HEK293 (cell line): Measurements from ENCODE around the gene PIP4K2B.

Experiments
- CTCF ChIA-PET: fragments of 350-600 bp; formaldehyde crosslinking; extraction: SDS; loops from one replicate; lab custom pipeline; 2021; ENCODE audit warnings: antibody characterized with exemption; lab: Yijun Ruan, JAX
- POLR2A ChIA-PET: fragments of 300-600 bp; formaldehyde crosslinking; extraction: SDS; loops from one replicate; lab custom pipeline; 2020; ENCODE audit warnings: antibody characterized with exemption, inconsistent platforms; lab: Yijun Ruan, JAX
- H3K27ac ChIP-seq: fragments of 200-500 bp; sonication (Bioruptor generic); 2 replicates; pipeline ENCODE4 v1.5.1; 2014; ENCODE audit warnings: low read depth, low read length, control low read depth, inconsistent platforms; ENCODE audit errors: extremely low read depth
- H3K36me3 ChIP-seq, 2 experiments: fragments of 200-500 bp in 1 of 2; sonication (Bioruptor generic) in 1 of 2; 1 replicate in 1 of 2; 2 replicates in 1 of 2; pipeline ENCODE4 v1.5.1; 2014 to 2017; ENCODE audit warnings: inconsistent platforms in 2 of 2, low read length in 2 of 2; ENCODE audit not compliant: control insufficient read depth in 2 of 2, insufficient read depth in 1 of 2
- H3K4me1 ChIP-seq: fragments of 200-500 bp; sonication (Bioruptor generic); 2 replicates; pipeline ENCODE4 v1.5.1; 2014; ENCODE audit warnings: mild to moderate bottlenecking, low read length, inconsistent platforms; ENCODE audit not compliant: control insufficient read depth, insufficient read depth
- H3K4me3 ChIP-seq: 2 replicates; pipeline ENCODE4 v1.5.1; 2011; ENCODE audit warnings: low read depth, mild to moderate bottlenecking, control low read depth, low read length, moderate library complexity
- H3K9me3 ChIP-seq: fragments of 200-500 bp; sonication (Bioruptor generic); 2 replicates; pipeline ENCODE4 v1.5.1; 2014; ENCODE audit warnings: low read depth, low read length, inconsistent platforms; ENCODE audit not compliant: control insufficient read depth, insufficient read depth
- GFI1B ChIP-seq: fragments of 450-650 bp; formaldehyde crosslinking; IDR thresholded peaks from 2 replicates; pipeline ENCODE4 v1.5.1; 2016; ENCODE audit warnings: missing biosample characterization, missing genetic modification characterization
- KLF7 ChIP-seq: fragments of 450-650 bp; formaldehyde crosslinking; IDR thresholded peaks from 2 replicates; pipeline ENCODE4 v1.5.1; 2016; ENCODE audit warnings: missing biosample characterization, missing genetic modification characterization, borderline replicate concordance
- KLF9 ChIP-seq: fragments of 450-650 bp; formaldehyde crosslinking; IDR thresholded peaks from 2 replicates; pipeline ENCODE4 v1.5.1; 2016; ENCODE audit warnings: missing biosample characterization, missing genetic modification characterization, low read depth
- OSR2 ChIP-seq: fragments of 450-650 bp; formaldehyde crosslinking; IDR thresholded peaks from 2 replicates; pipeline ENCODE4 v1.5.1; 2016; ENCODE audit warnings: missing biosample characterization, missing genetic modification characterization
- RBAK ChIP-seq: fragments of 450-650 bp; formaldehyde crosslinking; IDR thresholded peaks from 2 replicates; pipeline ENCODE4 v1.5.1; 2016; ENCODE audit warnings: missing biosample characterization, missing genetic modification characterization
- SCRT1 ChIP-seq: fragments of 450-650 bp; formaldehyde crosslinking; IDR thresholded peaks from 2 replicates; pipeline ENCODE4 v1.5.1; 2016; ENCODE audit warnings: missing biosample characterization, missing genetic modification characterization, borderline replicate concordance
- SP3 ChIP-seq: fragments of 450-650 bp; formaldehyde crosslinking; IDR thresholded peaks from 2 replicates; pipeline ENCODE4 v1.5.1; 2016; ENCODE audit warnings: missing biosample characterization, missing genetic modification characterization
- ZBTB1 ChIP-seq: fragments of 450-650 bp; formaldehyde crosslinking; IDR thresholded peaks from 2 replicates; pipeline ENCODE4 v1.5.1; 2016; ENCODE audit warnings: missing biosample characterization, missing genetic modification characterization
- ZBTB11 ChIP-seq: fragments of 450-650 bp; formaldehyde crosslinking; conservative IDR thresholded peaks from 2 replicates; pipeline ENCODE4 v1.5.1; 2016; ENCODE audit warnings: low read depth, missing biosample characterization, missing genetic modification characterization
- ZBTB17 ChIP-seq: fragments of 450-650 bp; formaldehyde crosslinking; IDR thresholded peaks from 2 replicates; pipeline ENCODE4 v1.5.1; 2016; ENCODE audit warnings: missing biosample characterization, missing genetic modification characterization
- ZNF18 ChIP-seq: fragments of 450-650 bp; formaldehyde crosslinking; IDR thresholded peaks from 2 replicates; pipeline ENCODE4 v1.5.1; 2016; ENCODE audit warnings: missing biosample characterization, missing genetic modification characterization
- ZNF311 ChIP-seq: fragments of 450-650 bp; formaldehyde crosslinking; IDR thresholded peaks from 2 replicates; pipeline ENCODE4 v1.5.1; 2017; ENCODE audit warnings: missing biosample characterization, missing genetic modification characterization, borderline replicate concordance
- ZNF335 ChIP-seq: fragments of 450-650 bp; formaldehyde crosslinking; conservative IDR thresholded peaks from 2 replicates; pipeline ENCODE4 v1.5.1; 2016; ENCODE audit warnings: missing biosample characterization, missing genetic modification characterization
- ZNF362 ChIP-seq: fragments of 450-650 bp; formaldehyde crosslinking; IDR thresholded peaks from 2 replicates; pipeline ENCODE4 v1.5.1; 2016; ENCODE audit warnings: missing biosample characterization, missing genetic modification characterization
- ZNF416 ChIP-seq: fragments of 450-650 bp; formaldehyde crosslinking; IDR thresholded peaks from 2 replicates; pipeline ENCODE4 v1.5.1; 2016; ENCODE audit warnings: missing biosample characterization, missing genetic modification characterization
- ZNF518A ChIP-seq: fragments of 450-650 bp; formaldehyde crosslinking; conservative IDR thresholded peaks from 2 replicates; pipeline ENCODE4 v1.5.1; 2016; ENCODE audit warnings: low read depth, missing biosample characterization, missing genetic modification characterization
- ZNF560 ChIP-seq: fragments of 450-650 bp; formaldehyde crosslinking; IDR thresholded peaks from 2 replicates; pipeline ENCODE4 v1.5.1; 2017; ENCODE audit warnings: missing biosample characterization, missing genetic modification characterization, borderline replicate concordance
- ZNF639 ChIP-seq: fragments of 450-650 bp; formaldehyde crosslinking; IDR thresholded peaks from 2 replicates; pipeline ENCODE4 v1.5.1; 2016; ENCODE audit warnings: missing biosample characterization, missing genetic modification characterization
- ZNF664 ChIP-seq: fragments of 450-650 bp; formaldehyde crosslinking; IDR thresholded peaks from 2 replicates; pipeline ENCODE4 v1.5.1; 2016; ENCODE audit warnings: missing biosample characterization, missing genetic modification characterization
- ZNF768 ChIP-seq: fragments of 450-650 bp; formaldehyde crosslinking; IDR thresholded peaks from 2 replicates; pipeline ENCODE4 v1.5.1; 2018; ENCODE audit warnings: missing biosample characterization, mild to moderate bottlenecking, missing genetic modification characterization
- ZNF843 ChIP-seq: fragments of 450-650 bp; formaldehyde crosslinking; IDR thresholded peaks from 2 replicates; pipeline ENCODE4 v1.5.1; 2016; ENCODE audit warnings: missing biosample characterization, missing genetic modification characterization

Gene PIP4K2B

GRCh38 chr17:38809828-38810227 is 10.5 kb upstream of the PIP4K2B start:
- Histone ChIP-seq H3K9me3 (no peaks in the 10 kb centered on the region), H3K4me1 (no peaks in the 10 kb centered on the region), H3K27ac (no peak overlapping the region), H3K4me3 (no peak overlapping the region)
- CTCF ChIA-PET = interaction anchor here (0.5 kb wide), 1 partner anchor 75 kb away, joined by 4 read pairs; no protein-coding TSS in a partner anchor
- no peak for TF ChIP-seq ZNF311 (tag by site-specific recombination)
- TF ChIP-seq, all 188 proteins: peak for 0
- POLR2A ChIA-PET = interaction anchor here (0.7 to 1.2 kb wide), 2 partner anchors 8 to 37 kb away, joined by 3 read pairs; no protein-coding TSS in a partner anchor
- peaks cover 74 to 85% of the 10 kb centered on the region in 2 experiments for H3K36me3 ChIP-seq

- ChIA-PET CTCF (interaction anchor here (0.6 to 1.6 kb wide), 3 partner anchors 132 to 821 kb away, joined by 3 to 5 read pairs (median 3); no protein-coding TSS in a partner anchor), POLR2A (interaction anchor here (1.0 to 1.9 kb wide), 6 partner anchors 11 to 69 kb away, joined by 3 to 8 read pairs (median 4); partner anchors contain the start of gene LASP1)
- Histone ChIP-seq H3K9me3 (no peaks in the 10 kb centered on the region), H3K27ac (peak overlapping the region; percentile 99), H3K36me3 (peaks cover 41 to 68% of the 10 kb centered on the region in 2 experiments), H3K4me3 (peak overlapping the region; percentile 83), H3K4me1 (peaks cover 17% of the 10 kb centered on the region)
- TF ChIP-seq ZNF416 (tag by site-specific recombination) (no peak), KLF7 (tag by site-specific recombination) (no peak), ZNF843 (tag by site-specific recombination) (no peak; the same call in 1 of the 2 replicates), ZNF335 (peak; percentile 80), ZBTB1 (tag by site-specific recombination) (no peak), RBAK (tag by site-specific recombination) (no peak), ZNF518A (tag by site-specific recombination) (no peak), ZNF18 (tag by site-specific recombination) (no peak), ZBTB17 (tag by site-specific recombination) (peak; percentile 91; the same call in 1 of the 2 replicates), ZNF362 (tag by site-specific recombination) (peak; percentile 11; the same call in 1 of the 2 replicates), KLF9 (tag by site-specific recombination) (no peak; the same call in 1 of the 2 replicates), SP3 (tag by site-specific recombination) (no peak), OSR2 (tag by site-specific recombination) (peak; percentile 60), ZNF664 (no peak), GFI1B (tag by site-specific recombination) (no peak), ZBTB11 (tag by site-specific recombination) (no peak), ZNF768 (tag by site-specific recombination) (no peak), ZNF639 (tag by site-specific recombination) (no peak), SCRT1 (tag by site-specific recombination) (peak; percentile 96), ZNF560 (tag by site-specific recombination) (no peak)
These were observed 943 bp upstream of the PIP4K2B start for GRCh38 chr17:38800237-38800760.
